ENCODE results near the gene FGD6.
"Not testable (repeated sequence)": the region's sequence is repeated elsewhere in the genome, so short reads cannot be mapped to it uniquely, and the experiment has no call there.

Gene FGD6

DNA sequence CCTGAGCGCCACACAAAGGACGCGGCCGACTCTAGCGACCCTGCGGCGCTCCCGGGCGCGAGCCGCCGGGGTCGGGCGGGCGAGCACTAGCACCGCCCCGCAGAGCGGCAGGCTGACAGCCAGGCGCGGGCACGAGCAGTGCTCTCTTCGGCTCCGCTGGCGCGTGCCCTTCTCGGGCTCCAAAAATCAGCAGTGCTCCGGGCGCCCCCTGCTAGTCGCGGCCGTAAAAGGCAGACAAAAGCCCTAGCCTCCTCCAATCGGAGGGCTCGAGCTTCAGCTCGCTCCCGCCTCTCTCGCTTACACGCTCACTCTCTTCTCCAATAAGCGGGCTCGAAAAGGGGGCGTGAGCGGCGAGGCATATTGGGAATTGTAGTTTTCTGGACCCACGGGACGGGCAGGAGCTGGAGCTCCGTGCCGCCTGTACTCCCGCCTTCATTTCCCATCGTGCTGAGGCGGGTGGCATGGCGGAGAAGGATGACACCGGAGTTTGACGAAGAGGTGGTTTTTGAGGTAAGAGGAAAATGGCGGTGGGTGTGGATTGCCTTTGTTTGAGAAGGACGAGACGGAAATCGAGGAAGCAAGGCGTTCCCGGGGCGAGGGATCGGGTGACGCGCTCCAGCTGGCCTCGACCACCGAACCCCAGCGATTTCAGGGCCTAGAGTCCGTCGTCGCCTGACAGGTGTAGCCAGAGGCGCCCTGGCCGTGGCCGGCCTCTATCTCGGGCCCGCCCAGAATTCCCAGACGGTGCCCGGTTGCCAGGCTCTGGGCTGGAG is at the start of gene FGD6, which contains the start of gene VEZT:
Gene FGD6 (minus strand): TSS at position 91 of the 773 bp plus-strand sequence. CDS start 227 bp downstream, outside the sequence.
Gene VEZT (plus strand): TSS at position 431 of the 773 bp plus-strand sequence. CDS start 44 bp downstream, at position 475.
- peak; percentile 92 to 94 for DNase-seq (ENCODE audit: low read depth in 2 of 2)

DNA sequence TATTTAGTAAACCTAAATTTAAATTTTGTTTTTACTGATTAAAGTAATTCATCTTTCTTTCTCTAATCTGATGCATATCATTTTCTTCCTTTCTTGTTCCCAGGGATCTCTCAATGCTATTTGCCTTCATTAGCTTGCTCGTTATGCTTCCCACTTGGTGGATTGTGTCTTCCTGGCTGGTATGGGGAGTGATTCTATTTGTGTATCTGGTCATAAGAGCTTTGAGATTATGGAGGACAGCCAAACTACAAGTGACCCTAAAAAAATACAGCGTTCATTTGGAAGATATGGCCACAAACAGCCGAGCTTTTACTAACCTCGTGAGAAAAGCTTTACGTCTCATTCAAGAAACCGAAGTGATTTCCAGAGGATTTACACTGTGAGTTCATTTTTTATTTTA is 49.0 kb upstream of the FGD6 start:
- DNase-seq (ENCODE audit: low read depth in 2 of 2), result no peak

DNA sequence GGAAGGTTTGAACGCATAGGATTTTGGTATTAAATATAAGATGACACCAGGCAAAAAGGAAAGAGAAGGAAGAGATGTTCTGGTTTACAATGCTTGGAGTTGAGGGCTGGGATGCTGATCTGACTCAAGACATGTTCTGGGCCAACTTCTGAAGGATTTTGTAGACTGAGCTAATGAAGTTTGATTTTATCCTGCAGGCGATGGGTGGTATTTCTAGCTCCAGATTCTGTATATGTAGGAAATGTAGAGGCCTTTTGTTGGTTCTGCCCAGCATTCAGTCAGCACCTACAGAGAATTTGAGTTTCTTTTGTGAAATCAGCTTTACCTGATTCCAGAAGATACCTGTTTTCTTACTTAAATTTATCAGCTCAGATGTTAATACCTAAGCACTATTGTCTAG is 48.5 kb upstream of the FGD6 start:
- no peak for DNase-seq (ENCODE audit: low read depth in 2 of 2)

DNA sequence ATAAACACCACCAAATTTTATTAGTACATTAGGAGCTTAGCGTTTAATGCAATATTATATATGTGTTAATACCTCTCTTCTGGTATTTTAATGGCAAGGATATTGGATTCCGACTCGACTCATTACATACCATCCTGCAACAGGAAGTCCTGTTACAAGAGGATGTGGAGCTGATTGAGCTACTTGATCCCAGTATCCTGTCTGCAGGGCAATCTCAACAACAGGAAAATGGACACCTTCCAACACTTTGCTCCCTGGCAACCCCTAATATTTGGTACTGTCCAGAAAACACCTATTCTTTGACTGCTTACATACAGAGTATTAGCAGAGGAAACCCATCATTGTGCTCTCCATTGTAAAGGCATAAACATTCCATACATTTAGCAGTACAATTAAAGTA is 45.5 kb upstream of the FGD6 start:
- DNase-seq (ENCODE audit: low read depth in 2 of 2), result no peak

DNA sequence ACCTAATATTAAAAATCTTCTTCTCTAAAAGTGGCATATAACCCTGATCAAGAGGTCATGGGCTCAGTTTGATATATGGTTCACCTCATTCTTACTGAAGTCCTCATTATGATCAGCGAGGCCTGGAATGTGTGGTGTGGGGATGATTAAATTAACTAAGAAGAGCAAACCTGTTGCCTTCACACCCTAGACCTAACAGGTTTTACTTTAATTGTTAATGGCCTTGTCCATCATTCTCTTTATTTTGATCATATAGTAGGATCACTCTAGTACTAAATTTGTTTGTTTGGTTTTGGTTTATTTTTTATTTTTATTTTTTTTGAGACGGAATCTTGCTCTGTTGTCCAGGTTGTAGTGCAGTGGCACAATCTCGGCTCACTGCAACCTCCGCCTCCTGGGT is 43.8 kb upstream of the FGD6 start:
- DNase-seq (ENCODE audit: low read depth in 2 of 2), result no peak

DNA sequence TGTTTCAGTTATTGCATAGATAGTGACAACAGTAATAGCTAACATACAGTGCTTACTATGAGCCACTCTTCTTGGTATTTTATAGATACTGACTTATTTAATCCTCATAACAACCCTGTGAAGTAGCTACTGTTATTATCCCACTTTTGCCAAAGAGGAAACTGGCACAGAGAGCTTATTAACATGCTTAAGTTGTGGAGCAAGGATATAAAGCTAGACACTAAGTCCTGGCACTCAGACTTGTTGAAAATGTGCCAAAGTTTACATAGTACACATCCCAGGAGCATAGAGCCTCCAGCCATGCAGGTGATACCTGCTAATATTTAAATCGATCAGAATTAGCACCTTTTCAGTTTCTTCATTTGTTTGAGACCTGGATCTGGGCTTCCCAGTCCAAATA is 42.1 kb upstream of the FGD6 start:
- no peak for DNase-seq (ENCODE audit: low read depth in 2 of 2)

DNA sequence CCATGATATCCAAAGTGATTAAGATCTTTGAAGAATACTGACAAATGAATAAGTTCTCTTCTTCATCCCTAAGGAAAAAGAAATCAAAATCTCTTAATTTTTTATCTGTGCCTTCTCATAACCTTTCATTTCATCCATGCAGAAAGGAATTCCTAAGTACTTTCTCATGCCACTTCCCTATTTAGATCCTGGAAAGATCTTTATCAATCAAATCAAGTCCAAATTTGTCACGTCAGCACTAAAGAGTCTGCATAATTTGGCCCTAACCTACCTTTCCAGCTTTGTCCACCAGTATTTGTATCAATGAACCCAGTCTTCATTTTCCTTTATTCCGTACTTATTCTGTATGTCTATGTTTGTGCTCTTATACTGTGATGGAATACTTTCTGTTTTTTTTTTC is 41.5 kb upstream of the FGD6 start:
- no peak for DNase-seq (ENCODE audit: low read depth in 2 of 2)

DNA sequence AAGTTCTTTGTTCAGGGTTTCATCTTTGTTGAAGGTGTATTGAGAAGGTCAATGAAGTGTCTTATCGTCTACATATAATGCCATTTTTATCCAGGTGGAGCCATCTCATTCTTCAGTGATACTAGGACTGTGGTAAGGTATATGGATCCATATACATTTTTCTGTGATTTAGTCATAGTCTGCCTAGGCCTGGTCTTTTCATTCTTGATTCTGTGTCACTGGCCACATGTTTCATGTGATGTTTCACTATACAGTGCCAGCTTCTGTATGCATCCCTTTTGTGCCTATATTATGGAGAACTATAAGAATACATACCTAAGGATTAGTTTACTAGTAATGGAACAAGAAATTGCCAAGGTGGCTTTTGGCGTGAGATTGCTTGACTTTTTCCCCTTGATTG is 40.9 kb upstream of the FGD6 start:
- DNase-seq (ENCODE audit: low read depth in 2 of 2), result no peak

DNA sequence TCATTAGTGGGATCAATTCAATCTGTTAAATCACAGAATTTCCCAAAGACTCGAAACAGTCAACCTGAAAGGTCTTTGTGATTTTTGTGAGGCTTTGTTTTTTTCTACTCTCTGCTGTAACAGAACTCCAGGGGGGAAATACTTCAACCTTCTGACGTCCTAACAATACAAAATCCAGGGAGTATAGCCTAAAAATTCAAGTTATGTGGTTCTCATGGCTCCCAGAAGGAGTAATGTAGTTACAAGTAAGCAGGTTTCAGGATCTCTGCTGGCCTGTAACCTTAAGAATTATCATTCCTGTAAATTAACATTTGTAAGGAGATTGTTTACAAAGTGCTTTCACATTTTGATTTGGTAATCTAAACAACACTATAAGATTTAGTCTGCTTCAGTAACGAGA is 40.3 kb upstream of the FGD6 start:
- DNase-seq (ENCODE audit: low read depth in 2 of 2), result no peak

DNA sequence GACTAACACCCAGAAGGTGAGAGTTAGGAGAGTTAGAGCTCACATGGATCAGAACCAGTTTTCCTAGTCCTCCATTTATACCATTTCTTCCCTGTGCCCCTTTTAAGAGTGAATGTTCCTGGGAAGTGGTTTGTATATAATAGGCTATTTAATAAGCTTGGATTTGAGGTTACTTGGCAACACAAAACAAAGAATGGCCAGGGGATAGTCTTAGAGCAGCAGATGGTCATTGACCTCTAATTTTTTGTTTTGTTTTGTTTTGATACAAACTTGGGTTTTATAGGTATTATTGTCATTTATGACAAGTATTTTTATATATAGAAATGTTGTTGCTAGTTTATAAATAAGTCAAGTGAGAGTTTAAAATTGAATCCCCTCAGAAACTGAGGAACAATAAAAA is 36.1 kb upstream of the FGD6 start:
- no peak for DNase-seq (ENCODE audit: low read depth in 2 of 2)

DNA sequence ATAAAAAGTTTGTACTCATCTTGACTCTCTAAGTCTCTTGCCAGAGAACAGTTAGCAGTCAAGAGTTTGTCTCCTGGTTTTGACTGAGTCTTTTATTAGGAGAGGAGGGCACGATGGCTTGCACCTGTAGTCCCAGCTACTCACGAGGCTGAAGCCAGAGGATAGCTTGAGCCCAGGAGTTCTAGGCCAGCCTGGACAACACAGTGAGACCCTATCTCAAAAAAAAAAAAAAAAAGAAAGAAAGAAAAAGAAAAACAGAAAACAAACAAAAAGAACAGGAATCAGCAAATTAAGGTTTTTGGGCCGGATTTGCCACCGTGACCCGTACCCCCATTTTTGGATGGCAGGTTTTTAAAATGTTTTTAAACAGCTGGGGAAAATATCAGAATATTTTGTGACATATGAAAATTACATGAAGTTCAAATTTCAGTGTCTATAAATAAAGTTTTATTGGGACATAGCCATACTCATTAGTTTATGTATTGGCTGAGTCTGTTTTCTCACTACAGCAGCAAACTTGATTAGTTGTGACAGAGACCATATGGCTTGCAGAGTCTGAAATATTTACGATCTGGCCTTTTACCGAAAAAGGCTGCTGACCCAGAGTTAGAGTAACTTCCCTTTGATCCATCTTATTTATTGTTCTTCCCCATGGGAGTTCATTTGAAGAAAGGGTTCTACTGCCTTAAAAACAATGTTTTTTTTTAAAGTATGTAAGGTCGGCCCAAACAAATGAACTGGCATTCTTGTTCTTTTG is 31.5 kb upstream of the FGD6 start:
- DNase-seq (ENCODE audit: low read depth in 2 of 2), result no peak

DNA sequence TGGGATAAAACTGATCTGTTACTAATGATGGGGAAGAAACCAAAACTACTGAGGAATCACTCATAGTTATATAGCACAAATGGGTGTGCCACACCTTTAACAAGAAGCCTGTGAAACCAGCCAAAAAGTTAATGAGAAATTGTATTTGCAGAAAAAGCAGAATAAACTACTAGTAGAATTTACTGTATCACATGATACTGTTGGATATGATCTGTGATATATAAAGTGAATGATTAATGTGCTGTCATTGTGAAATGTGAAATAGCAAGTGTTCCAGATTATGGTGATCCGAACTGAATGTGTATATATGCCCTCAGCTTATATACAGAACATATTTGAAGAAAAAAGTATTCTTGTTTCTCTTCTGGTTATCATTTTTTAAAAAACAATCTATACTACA is 30.8 kb upstream of the FGD6 start:
- DNase-seq (ENCODE audit: low read depth in 2 of 2), result no peak

DNA sequence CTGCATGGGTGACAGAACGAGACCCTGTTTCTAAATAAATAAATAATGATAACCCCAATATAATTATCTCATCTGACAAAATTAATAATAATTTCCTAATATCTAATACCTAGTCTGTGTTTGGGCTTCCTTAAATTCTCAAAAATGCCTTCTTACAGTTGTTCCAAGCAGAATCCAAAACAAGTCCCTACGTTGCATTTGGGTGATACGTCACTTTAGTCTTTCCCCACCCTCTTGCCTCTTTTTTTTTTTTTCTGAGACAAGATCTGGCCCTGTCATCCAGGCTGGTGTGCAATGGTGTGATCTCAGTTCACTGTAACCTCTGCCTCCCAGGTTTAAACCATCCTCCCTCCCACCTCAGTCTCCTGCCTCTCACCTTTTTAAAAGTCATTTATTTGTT is 27.1 kb upstream of the FGD6 start:
- no peak for DNase-seq (ENCODE audit: low read depth in 2 of 2)

DNA sequence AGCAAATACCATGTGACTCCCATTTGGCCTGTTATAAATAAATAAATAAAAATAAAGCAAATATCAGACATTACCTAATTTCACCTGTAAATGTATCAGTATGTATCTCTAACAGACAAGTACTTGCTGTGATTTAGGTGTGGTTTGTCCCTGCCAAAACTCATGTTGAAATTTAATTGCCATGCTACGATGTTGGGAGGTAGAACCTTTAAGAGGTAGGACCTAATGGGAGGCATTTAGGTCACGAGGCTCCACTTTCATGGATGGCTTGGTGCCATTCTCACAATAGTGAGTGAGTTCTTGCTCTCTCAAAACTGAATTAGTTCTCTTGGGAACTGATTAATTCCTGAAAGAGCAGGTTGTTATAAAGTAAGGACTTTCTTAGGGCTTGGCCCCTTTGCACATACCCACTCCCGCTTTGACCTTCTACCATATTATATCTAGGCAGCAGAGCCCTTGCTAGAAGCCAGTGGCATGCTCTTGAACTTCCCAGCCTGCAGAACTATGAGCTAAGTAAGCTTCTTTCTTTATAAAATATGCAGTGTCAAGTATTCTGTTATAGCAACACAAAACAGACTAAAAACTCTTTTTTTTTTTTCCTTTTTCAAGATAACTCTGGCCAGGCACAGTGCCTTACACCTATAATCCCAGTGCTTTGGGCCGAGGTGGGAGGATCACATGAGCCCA is 26.4 kb upstream of the FGD6 start:
- no peak for DNase-seq (ENCODE audit: low read depth in 2 of 2)

DNA sequence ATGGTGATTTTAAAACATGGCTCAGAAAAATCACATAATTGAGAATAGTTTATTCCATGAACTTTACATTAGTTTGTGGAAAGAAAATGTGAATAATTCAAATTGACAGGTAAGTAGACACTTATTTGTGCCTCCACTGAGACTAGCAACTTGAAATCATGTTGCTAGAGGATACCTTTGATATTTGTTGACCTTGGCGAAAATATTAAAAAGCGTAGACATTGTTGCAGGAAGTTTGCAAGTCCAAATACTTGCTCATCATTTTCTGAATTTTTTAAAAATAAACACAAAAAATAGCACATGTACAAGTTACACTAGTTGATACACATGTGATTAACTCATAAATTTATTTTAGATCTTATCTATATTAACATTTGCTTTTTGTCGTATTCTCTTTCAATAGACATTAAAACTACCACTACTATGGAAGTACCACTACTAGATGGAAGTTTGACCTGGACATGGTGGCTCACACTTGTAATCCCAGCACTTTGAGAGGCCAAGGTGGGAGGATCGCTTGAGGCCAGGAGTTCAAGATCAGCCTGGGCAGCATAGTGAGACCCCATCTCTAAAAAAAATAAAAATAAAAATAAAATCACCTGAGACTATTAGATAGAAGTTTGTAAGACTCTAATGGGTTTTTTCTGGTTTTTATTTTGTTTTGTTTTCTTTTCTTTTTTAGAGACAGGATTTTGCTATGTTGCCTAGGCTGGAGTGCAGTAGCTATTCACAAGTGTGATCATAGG is 24.7 kb upstream of the FGD6 start:
- DNase-seq (ENCODE audit: low read depth in 2 of 2), result no peak

DNA sequence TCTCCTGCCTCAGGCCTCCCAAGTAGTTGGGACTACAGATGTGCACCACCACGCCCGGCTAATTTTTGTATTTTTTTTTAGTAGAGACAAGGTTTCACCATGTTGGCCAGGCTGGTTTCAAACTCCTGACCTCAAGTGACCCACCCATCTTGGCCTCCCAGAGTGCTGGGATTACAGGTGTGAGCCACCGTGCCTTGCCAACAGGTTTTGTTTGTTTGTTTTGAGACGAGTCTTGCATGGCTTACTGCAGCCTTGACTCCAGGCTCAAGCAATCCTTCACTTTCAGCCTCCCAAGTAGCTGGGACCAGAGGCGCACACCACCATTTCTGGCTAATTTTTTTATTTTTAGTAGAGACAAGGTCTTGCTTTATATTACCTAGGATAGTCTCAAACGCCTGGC is 23.9 kb upstream of the FGD6 start:
- DNase-seq (ENCODE audit: low read depth in 2 of 2), result not testable (repeated sequence)

DNA sequence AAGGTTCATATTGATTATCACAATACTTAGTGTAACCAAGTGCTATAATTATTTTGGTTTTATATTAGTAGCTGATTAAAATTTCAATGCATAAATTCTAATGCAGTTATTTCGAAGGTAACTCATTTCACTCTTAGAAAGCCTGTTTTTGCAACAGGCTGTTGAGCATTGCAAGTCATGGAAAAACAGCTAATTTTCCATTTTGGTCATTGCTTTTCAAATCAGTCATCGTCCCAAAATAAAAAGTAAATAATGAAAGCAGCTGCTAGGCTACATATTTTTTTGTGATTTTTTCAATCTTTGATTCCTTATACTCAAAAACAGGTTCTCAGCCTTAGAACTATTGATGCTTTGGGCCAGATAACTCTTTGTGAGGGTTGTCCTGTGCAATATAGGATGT is 23.3 kb upstream of the FGD6 start:
- no peak for DNase-seq (ENCODE audit: low read depth in 2 of 2)

DNA sequence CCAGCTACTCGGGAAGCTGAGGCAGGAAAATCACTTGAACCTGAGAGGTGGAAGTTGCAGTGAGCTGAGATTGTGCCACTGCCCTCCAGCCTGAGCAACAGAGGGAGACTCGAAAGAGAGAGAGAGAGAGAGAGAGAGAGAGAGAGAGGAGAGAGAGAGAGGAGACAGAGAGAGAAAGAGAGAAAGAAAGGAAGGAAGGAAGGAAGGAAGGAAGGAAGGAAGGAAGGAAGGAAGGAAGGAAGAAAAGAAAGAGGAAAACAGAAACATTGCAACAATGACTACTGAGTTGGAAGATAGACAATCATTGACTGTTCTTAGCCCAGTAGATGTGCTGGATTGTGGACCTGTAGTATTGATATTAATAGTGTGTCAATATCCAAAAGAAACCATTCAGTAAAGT is 22.6 kb upstream of the FGD6 start:
- not testable (repeated sequence) for DNase-seq (ENCODE audit: low read depth in 2 of 2)

DNA sequence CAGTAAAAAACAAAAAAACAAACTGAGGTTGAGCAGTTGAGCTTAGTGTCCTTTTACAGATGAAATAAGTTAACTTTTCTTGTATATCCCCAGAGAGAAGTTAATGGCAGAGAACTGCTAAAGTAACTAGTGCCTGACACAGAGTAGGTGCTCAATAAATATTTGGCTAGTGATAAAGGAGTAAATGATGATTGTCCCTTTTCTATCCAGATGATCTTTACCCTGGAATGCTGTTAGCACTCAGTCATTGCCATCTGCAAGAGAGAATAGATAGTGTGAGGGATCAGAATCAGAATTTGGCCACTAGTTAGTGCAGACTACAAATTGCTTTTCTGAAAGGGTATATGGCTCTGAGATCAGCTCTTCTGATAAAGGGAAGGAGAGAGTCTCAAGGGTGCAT is 21.9 kb upstream of the FGD6 start:
- DNase-seq (ENCODE audit: low read depth in 2 of 2), result no peak

DNA sequence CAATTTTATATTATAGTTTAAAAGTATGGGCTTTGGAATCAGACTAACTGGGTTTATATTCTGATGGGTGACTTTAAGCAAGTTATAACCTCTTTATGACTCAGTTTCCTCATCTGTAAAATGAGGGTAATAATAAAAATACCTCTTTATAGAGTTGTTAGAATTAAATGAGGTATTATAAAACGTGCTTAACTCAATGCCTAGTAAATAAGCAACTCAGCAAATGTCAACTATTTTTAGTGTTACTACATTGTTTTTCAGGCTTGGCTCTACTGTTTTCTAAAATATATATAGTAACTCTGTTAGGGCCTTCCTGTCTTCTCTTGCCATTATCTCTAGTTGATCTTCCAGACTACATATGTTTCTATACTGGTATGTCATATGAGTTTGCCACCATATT is 20.9 kb upstream of the FGD6 start:
- DNase-seq (ENCODE audit: low read depth in 2 of 2), result no peak

DNA sequence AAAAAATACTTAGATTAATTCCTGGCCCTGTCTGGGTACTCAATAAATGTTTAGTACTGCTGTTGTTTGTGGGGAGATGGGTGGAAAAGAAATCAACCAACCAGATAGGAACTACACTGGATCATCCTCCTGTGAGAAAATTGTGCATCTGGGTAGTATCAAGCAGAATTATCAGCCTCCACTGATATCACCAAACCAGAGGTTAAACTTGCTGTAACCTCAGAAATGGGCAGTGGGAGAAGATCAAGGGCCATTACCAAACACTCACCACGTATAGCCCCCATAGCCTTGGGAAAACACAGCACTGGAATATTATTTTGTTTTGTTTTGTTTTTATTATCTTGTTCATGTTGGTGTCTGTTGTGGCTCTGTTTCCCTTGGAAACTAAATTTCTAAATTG is 20.0 kb upstream of the FGD6 start:
- DNase-seq (ENCODE audit: low read depth in 2 of 2), result no peak

DNA sequence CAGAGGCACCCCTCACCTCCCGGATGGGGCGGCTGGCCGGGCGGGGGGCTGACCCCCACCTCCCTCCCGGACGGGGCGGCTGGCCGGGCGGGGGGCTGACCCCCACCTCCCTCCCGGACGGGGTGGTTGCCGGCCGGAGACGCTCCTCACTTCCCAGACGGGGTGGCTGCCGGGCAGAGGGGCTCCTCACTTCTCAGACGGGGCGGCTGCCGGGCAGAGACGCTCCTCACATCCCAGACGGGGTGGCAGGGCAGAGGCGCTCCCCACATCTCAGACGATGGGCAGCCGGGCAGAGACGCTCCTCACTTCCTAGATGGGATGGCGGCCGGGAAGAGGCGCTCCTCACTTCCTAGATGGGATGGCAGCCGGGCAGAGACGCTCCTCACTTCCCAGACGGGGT is 18.4 kb upstream of the FGD6 start:
- DNase-seq (ENCODE audit: low read depth in 2 of 2), result not testable (repeated sequence)

Data from stimulated activated CD8-positive, alpha-beta memory T cell treated with anti-CD3 and anti-CD28 coated beads, Interleukin-2, amount 100 ng/mL, for 1 hour (primary cell).